H1 (cell line): ENCODE measurements around the gene CCDC81. TPM values are rescaled to one million over a fixed set of nuclear protein-coding genes. Genes with fewer than 3 reads are reported as not detected.

Experiments
- CBX5 ChIP-seq: fragments of 300-800, 300-1000 bp; sonication (generic); IDR thresholded peaks from 2 replicates; pipeline ENCODE4 v1.7.1; 2016; ENCODE audit warnings: antibody characterized with exemption, low read length, low read depth
- HDAC2 ChIP-seq, 2 experiments: fragments of 300-600 bp in 1 of 2; sonication (generic) in 1 of 2; IDR thresholded peaks; 2 replicates each; pipeline ENCODE4 v1.6.1; 2011 to 2012; ENCODE audit warnings: low read depth in 2 of 2, low read length in 2 of 2, mild to moderate bottlenecking in 2 of 2, moderate library complexity in 2 of 2, borderline replicate concordance in 1 of 2, inconsistent platforms in 1 of 2
- RNF2 ChIP-seq: fragments of 200-900, 300-1000 bp; sonication (generic); IDR thresholded peaks from 2 replicates; pipeline ENCODE4 v1.7.1; 2016; ENCODE audit warnings: borderline replicate concordance, low read depth, mild to moderate bottlenecking, antibody characterized with exemption, low read length; ENCODE audit not compliant: poor library complexity, severe bottlenecking; ENCODE audit errors: missing control alignments
- TEAD4 ChIP-seq: IDR thresholded peaks from 2 replicates; pipeline ENCODE4 v1.6.1; 2012; ENCODE audit warnings: low read depth, low read length, inconsistent platforms, mixed read lengths
- polyA plus RNA-seq, 7 experiments: library from polyadenylated mRNA; depleted of rRNA in 3 of 7; stranded (reverse) in 5 of 7; unstranded in 2 of 7; fragments of >200 nt in 5 of 7; fragments of 200-250 nt in 2 of 7; gene quantifications; 1 replicate in 5 of 7; 2 replicates in 1 of 7; 4 replicates in 1 of 7; pipeline versions ENCODE4 v1.2.1 to v1.2.3, GENCODE V29; 2011 to 2013; ENCODE audit warnings: missing spikeins in 2 of 7, mixed read lengths in 2 of 7
- total RNA-seq: library from RNA; stranded (reverse); fragmentation: NEBNext Ultra II Directional; extraction: Animal tissue kit (Norgen Biotek cat#: 25700); gene quantifications from 2 replicates; pipeline ENCODE4 v1.2.1, GENCODE V29; 2021

Gene CCDC81
- total and polyA plus RNA-seq, 2 of the 8 experiments (the other 6 are each of a cell fraction or from before 2014, with no cell fraction given) = 0.30 to 0.58 TPM

GRCh38 chr11:86418917-86419316 is 44.2 kb downstream of the CCDC81 start (continued):
- no peak for TF ChIP-seq HDAC2 (IDR thresholded peaks at IDR 0.05; ENCODE audit: borderline replicate concordance in 1 of 2, low read depth in 2 of 2, low read length in 2 of 2)
- TF ChIP-seq CBX5 = no peak
- TF ChIP-seq RNF2 = no peak
- no peak for TF ChIP-seq TEAD4
